HG03521 (cell line): ENCODE measurements around the gene PMPCA.
"Not testable (repeated sequence)": the region's sequence is repeated elsewhere in the genome, so short reads cannot be mapped to it uniquely, and the experiment has no call there.

Experiments
- ATAC-seq: cut with Tn5 transposase; IDR thresholded peaks from one replicate; pipeline ENCODE4 v1.9.1; 2021; ENCODE audit warnings: mild to moderate bottlenecking, moderate library complexity; ENCODE audit not compliant: unreplicated experiment

Gene PMPCA

GRCh38 chr9:136392538-136393449 lies 17.7 kb upstream of the PMPCA start:
- ATAC-seq = no peak

GRCh38 chr9:136393531-136393930 lies 16.9 kb upstream of the PMPCA start:
- ATAC-seq = no peak

- no peak for ATAC-seq
These were observed 16.0 kb upstream of the PMPCA start for GRCh38 chr9:136394312-136395019.

- ATAC-seq = no peak
These were observed 15.5 kb upstream of the PMPCA start for GRCh38 chr9:136395020-136395340.

- no peak for ATAC-seq
These were observed 14.9 kb upstream of the PMPCA start for GRCh38 chr9:136395345-136396218.

- ATAC-seq = no peak
These were observed 14.3 kb upstream of the PMPCA start for GRCh38 chr9:136396219-136396515.

- ATAC-seq = no peak
These were observed 12.8 kb upstream of the PMPCA start for GRCh38 chr9:136397643-136398042.

GRCh38 chr9:136398286-136398685 lies 12.2 kb upstream of the PMPCA start:
- ATAC-seq = no peak

- ATAC-seq = peak; percentile 20
These were observed 11.1 kb upstream of the PMPCA start for GRCh38 chr9:136399176-136400037.

GRCh38 chr9:136400038-136400834 lies 10.2 kb upstream of the PMPCA start, which contains the start of gene SNAPC4:
Gene SNAPC4 (minus strand): TSS chr9:136400170. CDS start chr9:136398428, 1,742 bp downstream.
- peak; percentile 76 for ATAC-seq

- no peak for ATAC-seq
These were observed 9.1 kb upstream of the PMPCA start for GRCh38 chr9:136401173-136401922.

- ATAC-seq = no peak
These were observed 8.4 kb upstream of the PMPCA start for GRCh38 chr9:136402067-136402466.

GRCh38 chr9:136403538-136403914 lies 6.9 kb upstream of the PMPCA start:
- no peak for ATAC-seq

- ATAC-seq = no peak
These were observed 6.3 kb upstream of the PMPCA start for GRCh38 chr9:136403915-136404800.

GRCh38 chr9:136404801-136405136 lies 5.7 kb upstream of the PMPCA start:
- ATAC-seq = no peak

- no peak for ATAC-seq
These were observed 5.0 kb upstream of the PMPCA start for GRCh38 chr9:136405481-136405880.

GRCh38 chr9:136405904-136406303 lies 4.6 kb upstream of the PMPCA start:
- not testable (repeated sequence) for ATAC-seq

- ATAC-seq = not testable (repeated sequence)
These were observed 3.4 kb upstream of the PMPCA start for GRCh38 chr9:136407061-136407460.
